HL-60 (cell line): ENCODE measurements around the gene KLC3.

Experiments used
- DNase-seq, 2 experiments: peaks; one replicate each; pipeline ENCODE4 v3.0.0-alpha.2; 2010 to 2020; ENCODE audit warnings: low read depth in 1 of 2, low spot score in 1 of 2
- H3K27ac ChIP-seq: fragments of 250-450 bp; sonication (Bioruptor Pico); replicated peaks from 2 replicates; pipeline ENCODE4 v1.5.1; 2020; ENCODE audit warnings: mild to moderate bottlenecking, moderate library complexity
- H3K27me3 ChIP-seq: fragments of 250-450 bp; sonication (Bioruptor Pico); 2 replicates; pipeline ENCODE4 v1.5.1; 2021; ENCODE audit warnings: mild to moderate bottlenecking, moderate library complexity; ENCODE audit not compliant: insufficient read depth, poor library complexity, severe bottlenecking
- H3K4me3 ChIP-seq: replicated peaks from 2 replicates; pipeline ENCODE4 v1.5.1; 2011; ENCODE audit warnings: mild to moderate bottlenecking, control low read depth, low read length; ENCODE audit not compliant: insufficient read depth
- CTCF ChIP-seq: IDR thresholded peaks from one replicate; pipeline ENCODE4 v1.5.1; 2011; ENCODE audit warnings: low read length, control low read depth, inconsistent platforms; ENCODE audit not compliant: insufficient read depth
- GABPA ChIP-seq: IDR thresholded peaks from 2 replicates; pipeline ENCODE4 v1.6.1; 2012; ENCODE audit warnings: low read depth
- POLR2AphosphoS5 ChIP-seq: IDR thresholded peaks from 2 replicates; pipeline ENCODE4 v1.6.1; 2012; ENCODE audit warnings: low read depth
- REST ChIP-seq: IDR thresholded peaks from 2 replicates; pipeline ENCODE4 v1.6.1; 2012; ENCODE audit warnings: low read depth; ENCODE audit not compliant: insufficient replicate concordance
- SPI1 ChIP-seq: IDR thresholded peaks from 2 replicates; pipeline ENCODE4 v1.6.1; 2012; ENCODE audit warnings: low read depth, mild to moderate bottlenecking, borderline replicate concordance

Gene KLC3

GRCh38 chr19:45355402-45355801 lies 14.9 kb downstream of the KLC3 start:
- Histone ChIP-seq H3K27ac (no peak overlapping the region), H3K27me3 (no peaks in the 10 kb centered on the region), H3K4me3 (no peak overlapping the region)
- no peak for DNase-seq
- TF ChIP-seq REST: no peak
- no peak for TF ChIP-seq SPI1
- no peak for TF ChIP-seq CTCF
- no peak for TF ChIP-seq GABPA
- TF ChIP-seq POLR2AphosphoS5: no peak

GRCh38 chr19:45355910-45356309 lies 15.4 kb downstream of the KLC3 start:
- Histone ChIP-seq H3K27ac (no peak overlapping the region), H3K27me3 (no peaks in the 10 kb centered on the region), H3K4me3 (no peak overlapping the region)
- TF ChIP-seq REST: no peak
- TF ChIP-seq SPI1: no peak
- no peak for TF ChIP-seq POLR2AphosphoS5
- no peak for TF ChIP-seq GABPA
- no peak for TF ChIP-seq CTCF
- no peak for DNase-seq

GRCh38 chr19:45356760-45357444 lies 16.4 kb downstream of the KLC3 start:
- Histone ChIP-seq H3K4me3 (no peak overlapping the region), H3K27ac (no peak overlapping the region), H3K27me3 (no peaks in the 10 kb centered on the region)
- no peak for DNase-seq
- TF ChIP-seq POLR2AphosphoS5 (no peak), GABPA (no peak), REST (no peak), SPI1 (no peak), CTCF (no peak)
